Subcutaneous adipose tissue (tissue), 4 donors: ENCODE measurements around the gene GINS3. TPM values are rescaled to one million over a fixed set of nuclear protein-coding genes. Genes with fewer than 3 reads are reported as not detected.

ENCODE experiments used
- total RNA-seq, 4 donors: library from RNA; depleted of rRNA; stranded (reverse); fragments of >200 nt; gene quantifications; one replicate each; pipeline ENCODE4 v1.1.0, GENCODE V29; 2016
- TF ChIP-seq, protein P1 (sequence below): fragments of 450-650 bp; IDR thresholded peaks from one replicate; pipeline ENCODE4 v1.5.1; 2016; ENCODE audit warnings: low read depth, mild to moderate bottlenecking, control low read depth, antibody characterized with exemption, moderate library complexity

The GINS3 gene
- total RNA-seq, 4 donors from 2014 or later, result 3.9 to 11.1 (median 5.0) TPM

DNA sequence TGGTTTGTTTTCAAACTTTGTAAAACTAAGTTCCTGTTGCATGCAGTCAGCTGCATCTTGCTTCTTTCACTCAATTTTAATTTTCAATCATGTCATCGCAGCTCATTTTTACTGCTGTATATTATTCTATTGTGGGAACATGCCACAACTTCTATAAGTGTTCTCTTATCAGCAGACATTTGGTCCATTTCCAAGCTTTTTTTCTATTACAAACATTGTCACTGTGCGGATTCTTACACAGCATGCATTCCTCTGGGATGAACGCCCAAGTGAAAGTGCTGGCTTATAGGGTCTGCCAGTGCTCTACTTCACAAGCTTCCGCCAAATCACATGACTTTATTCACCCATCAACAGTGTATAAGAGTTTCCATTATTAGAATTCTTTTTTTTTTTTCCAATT lies 22.7 kb downstream of the GINS3 start:
- TF ChIP-seq, protein P1, sequence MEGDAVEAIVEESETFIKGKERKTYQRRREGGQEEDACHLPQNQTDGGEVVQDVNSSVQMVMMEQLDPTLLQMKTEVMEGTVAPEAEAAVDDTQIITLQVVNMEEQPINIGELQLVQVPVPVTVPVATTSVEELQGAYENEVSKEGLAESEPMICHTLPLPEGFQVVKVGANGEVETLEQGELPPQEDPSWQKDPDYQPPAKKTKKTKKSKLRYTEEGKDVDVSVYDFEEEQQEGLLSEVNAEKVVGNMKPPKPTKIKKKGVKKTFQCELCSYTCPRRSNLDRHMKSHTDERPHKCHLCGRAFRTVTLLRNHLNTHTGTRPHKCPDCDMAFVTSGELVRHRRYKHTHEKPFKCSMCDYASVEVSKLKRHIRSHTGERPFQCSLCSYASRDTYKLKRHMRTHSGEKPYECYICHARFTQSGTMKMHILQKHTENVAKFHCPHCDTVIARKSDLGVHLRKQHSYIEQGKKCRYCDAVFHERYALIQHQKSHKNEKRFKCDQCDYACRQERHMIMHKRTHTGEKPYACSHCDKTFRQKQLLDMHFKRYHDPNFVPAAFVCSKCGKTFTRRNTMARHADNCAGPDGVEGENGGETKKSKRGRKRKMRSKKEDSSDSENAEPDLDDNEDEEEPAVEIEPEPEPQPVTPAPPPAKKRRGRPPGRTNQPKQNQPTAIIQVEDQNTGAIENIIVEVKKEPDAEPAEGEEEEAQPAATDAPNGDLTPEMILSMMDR, result no peak

DNA sequence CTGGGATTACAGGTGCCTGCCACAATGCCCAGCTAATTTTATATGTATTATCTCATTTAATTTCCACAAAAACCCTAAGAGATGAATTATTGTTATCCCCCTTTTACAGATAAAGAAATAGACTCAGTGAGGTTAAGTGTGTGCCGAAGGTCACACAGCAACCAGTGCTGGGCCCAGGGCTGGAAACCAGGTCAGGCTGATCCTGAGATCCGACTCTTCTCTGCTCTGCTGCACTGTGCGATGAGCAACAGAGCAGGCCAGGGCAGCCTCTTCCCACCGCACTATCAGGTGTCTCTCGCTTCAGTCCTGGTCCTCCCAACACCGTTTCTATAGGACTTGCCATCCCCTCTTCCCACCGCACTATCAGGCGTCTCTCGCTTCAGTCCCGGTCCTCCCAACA lies 24.8 kb downstream of the GINS3 start:
- TF ChIP-seq, protein P1, result no peak

DNA sequence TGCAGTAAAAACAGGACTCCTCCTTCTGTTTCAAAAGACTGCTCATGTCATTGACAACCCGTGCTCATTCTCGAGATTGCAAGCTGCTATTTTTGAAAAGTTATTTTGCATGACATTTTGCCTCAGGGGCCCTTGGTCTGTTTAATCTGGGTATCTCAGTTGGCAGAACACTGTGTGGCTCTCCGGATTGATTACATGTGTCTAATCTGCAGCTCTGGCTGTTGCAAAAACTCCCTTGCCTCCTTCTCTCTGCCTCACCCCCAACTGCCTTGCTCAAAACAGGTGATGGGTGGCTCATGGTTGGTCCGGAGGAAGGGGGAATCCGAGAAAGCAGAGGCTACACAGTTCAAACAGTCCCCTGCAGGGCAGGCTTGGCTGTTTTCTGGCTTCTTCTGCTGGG lies 25.3 kb downstream of the GINS3 start:
- TF ChIP-seq, protein P1, result no peak

DNA sequence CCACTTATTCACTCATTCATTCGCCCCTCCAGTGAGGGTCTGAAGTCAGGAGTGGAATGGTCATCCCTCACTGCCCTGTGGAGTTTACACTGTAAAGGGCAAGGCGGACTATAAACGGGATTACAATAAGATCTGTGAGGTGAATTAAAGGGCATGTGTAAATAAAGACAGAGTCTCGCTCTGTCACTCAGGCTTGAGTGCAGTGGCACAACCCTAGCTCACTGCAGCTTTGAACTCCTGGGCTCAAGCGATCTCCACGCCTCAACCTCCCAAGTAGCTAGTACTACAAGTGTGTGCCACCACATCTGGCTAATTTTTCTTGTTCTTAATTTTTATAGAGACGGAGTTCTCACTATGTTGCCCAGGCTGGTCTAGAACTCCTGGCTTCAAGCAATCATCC lies 25.8 kb downstream of the GINS3 start:
- TF ChIP-seq, protein P1, result no peak

DNA sequence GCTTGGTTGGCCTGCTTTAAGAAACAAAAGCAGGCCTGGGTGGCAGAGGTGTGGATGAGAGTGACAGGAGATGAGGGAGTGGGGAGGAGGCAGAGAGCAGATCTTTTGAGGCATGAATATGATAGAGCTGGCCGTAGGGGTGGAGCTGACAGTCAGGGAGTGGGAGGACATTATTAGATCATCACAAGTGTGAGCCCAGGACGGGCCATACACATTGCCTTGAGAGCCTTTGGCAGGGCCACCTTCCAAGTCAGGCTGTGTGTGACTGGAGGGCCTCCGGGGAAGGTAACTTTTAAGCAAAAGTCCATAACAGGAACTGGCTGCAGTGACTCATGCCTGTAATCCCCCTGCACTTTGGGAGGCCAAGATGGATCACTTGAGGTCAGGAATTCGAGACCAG lies 26.3 kb downstream of the GINS3 start:
- TF ChIP-seq, protein P1, result no peak

DNA sequence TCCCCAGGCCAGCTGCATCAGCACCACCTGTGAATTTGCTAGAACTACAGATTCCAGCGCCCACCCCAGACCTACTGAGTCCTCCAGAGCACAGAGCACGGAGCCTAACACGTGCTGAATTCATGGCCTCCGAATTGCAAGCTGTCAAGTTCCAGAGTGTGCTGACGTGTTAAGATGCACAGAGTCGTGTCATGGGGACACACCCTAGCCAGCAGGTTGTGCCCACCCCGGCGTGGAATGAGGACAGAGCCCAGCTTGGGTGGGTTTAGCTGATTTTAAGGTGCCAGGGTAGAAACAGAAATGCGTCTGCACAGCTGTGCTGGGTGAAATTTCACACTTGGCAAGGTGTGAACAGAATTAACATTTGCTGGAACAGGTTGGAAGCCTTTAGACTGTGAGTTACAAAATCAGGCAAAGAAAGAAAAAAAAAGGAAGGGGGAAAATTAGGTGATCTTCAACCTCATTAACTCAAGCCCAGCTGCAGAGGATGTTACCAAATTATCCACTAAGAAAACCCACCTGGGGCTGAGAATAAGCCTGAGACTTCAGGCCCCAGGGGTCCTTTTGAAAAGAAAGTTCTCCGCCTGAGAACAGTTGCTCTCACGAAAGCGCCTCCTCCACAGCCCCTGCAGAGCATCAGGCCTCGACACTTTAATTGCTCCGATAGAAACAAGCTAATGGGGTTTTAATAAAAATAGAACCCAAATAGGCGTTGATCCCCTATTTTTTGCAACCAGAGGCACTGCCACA lies 27.1 kb downstream of the GINS3 start:
- TF ChIP-seq, protein P1, result no peak

DNA sequence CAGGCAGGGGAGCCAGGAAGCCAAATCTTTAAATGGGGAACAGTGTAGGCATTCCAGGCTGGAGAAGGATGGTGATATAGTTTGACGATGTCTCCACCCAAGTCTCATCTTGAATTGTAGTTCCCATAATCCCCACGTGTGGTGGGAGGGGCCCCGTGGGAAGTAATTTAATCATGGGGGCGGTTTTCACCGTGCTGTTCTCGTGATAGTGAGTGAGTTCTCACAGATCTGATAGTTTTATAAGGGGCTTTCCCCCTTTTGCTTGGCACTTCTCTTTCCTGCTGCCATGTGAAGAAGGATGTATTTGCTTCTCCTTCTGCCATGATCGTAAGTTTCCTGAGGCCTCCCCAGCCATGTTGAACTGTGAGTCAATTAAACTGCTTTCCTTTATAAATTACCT lies 28.8 kb downstream of the GINS3 start:
- TF ChIP-seq, protein P1, result no peak
